Fibroblast of mammary gland (primary cell): ENCODE results near the gene PROX2.

ENCODE experiments used
- DNase-seq: peaks from one replicate; pipeline ENCODE4 v3.0.0-alpha.2; 2010; ENCODE audit warnings: low read depth
- H3K4me3 ChIP-seq: 2 replicates; pipeline ENCODE4 v1.5.1; 2011; ENCODE audit warnings: low read depth, mild to moderate bottlenecking, low read length, moderate library complexity; ENCODE audit not compliant: control insufficient read depth
- TF ChIP-seq, protein P1 (sequence below): conservative IDR thresholded peaks from 2 replicates; pipeline ENCODE4 v1.5.1; 2011; ENCODE audit warnings: low read depth, low read length, inconsistent platforms; ENCODE audit not compliant: control insufficient read depth, insufficient read depth

Gene PROX2

GRCh38 chr14:74915426-74915825, 39.5 kb upstream of the PROX2 start:
- TF ChIP-seq, protein P1, sequence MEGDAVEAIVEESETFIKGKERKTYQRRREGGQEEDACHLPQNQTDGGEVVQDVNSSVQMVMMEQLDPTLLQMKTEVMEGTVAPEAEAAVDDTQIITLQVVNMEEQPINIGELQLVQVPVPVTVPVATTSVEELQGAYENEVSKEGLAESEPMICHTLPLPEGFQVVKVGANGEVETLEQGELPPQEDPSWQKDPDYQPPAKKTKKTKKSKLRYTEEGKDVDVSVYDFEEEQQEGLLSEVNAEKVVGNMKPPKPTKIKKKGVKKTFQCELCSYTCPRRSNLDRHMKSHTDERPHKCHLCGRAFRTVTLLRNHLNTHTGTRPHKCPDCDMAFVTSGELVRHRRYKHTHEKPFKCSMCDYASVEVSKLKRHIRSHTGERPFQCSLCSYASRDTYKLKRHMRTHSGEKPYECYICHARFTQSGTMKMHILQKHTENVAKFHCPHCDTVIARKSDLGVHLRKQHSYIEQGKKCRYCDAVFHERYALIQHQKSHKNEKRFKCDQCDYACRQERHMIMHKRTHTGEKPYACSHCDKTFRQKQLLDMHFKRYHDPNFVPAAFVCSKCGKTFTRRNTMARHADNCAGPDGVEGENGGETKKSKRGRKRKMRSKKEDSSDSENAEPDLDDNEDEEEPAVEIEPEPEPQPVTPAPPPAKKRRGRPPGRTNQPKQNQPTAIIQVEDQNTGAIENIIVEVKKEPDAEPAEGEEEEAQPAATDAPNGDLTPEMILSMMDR: no peak
- no peak overlapping the region for H3K4me3 ChIP-seq

GRCh38 chr14:74913986-74914573, 38.1 kb upstream of the PROX2 start:
- H3K4me3 ChIP-seq: no peak overlapping the region
- peak; percentile 82 for DNase-seq

More at GRCh38 chr14:74915426-74915825, 39.5 kb upstream of the PROX2 start:
- no peak for DNase-seq

DNA sequence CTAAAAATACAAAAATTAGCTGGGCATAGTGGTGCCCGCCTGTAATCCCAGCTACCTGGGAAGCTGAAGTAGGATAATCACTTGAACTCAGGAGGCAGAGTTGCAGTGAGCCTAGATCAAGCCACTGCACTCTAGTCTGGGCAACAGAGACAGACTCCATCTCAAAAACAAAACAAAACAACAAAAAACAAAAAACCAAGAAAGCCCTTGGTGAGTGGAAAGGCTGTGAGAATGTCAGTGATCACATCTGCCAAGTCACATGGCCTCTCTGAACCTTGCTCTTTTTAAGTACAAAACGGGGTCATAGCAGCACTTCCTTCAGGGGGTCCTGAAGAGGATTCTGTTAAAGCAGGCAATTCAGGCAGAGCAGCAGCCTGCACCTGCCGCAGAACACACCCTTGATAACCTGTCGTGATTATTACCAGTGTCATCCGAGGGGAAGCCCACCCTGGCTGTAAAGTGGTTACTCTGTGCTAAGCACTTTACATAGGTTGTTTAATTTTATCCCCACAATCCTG, 37.5 kb upstream of the PROX2 start:
- H3K4me3 ChIP-seq: no peak overlapping the region
- no peak for DNase-seq
- TF ChIP-seq, protein P1: no peak

More at GRCh38 chr14:74913986-74914573, 38.1 kb upstream of the PROX2 start:
- TF ChIP-seq, protein P1: peak; percentile 96

GRCh38 chr14:74912801-74913200, 36.9 kb upstream of the PROX2 start:
- TF ChIP-seq, protein P1: no peak
- no peak overlapping the region for H3K4me3 ChIP-seq
- DNase-seq: no peak

- DNase-seq: no peak
- no peak overlapping the region for H3K4me3 ChIP-seq
- TF ChIP-seq, protein P1: no peak
These were observed 36.2 kb upstream of the PROX2 start for GRCh38 chr14:74912111-74912510.

DNA sequence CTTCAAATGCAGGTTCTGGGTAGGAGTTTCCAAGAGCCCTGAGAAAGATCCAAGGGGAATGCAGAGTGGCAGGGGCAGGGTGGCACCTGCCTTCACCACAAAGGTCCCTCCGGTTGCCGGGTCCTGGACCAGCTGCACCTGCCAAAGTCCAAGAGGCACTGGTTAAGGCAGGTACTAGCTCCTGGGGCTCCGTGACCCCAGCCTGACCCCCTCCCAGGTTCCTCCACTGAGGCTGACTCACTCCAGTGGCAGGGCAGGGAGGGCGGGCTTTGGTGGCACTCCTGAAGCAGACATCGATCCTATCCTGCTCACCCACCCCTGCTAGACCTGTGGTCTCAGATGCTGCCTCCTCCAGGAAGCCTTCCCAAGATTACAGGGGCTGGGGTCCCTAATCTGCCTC, 35.8 kb upstream of the PROX2 start:
- no peak for DNase-seq
- TF ChIP-seq, protein P1: no peak
- no peak overlapping the region for H3K4me3 ChIP-seq
